PFSK-1 (cell line): ENCODE results near the gene REEP5.

Experiments
- FOXP2 ChIP-seq: optimal IDR thresholded peaks from 2 replicates; pipeline ENCODE3; 2011; ENCODE audit warnings: borderline replicate concordance, control low read depth, inconsistent platforms; ENCODE audit not compliant: insufficient read depth; ENCODE audit errors: extremely low read length, extremely low read depth
- POLR2AphosphoS5 ChIP-seq: IDR thresholded peaks from 2 replicates; pipeline ENCODE4 v1.6.1; 2012; ENCODE audit warnings: low read depth, mild to moderate bottlenecking, control low read depth, low read length, moderate library complexity
- SIN3A ChIP-seq: IDR thresholded peaks from 2 replicates; pipeline ENCODE4 v1.6.1; 2012; ENCODE audit warnings: mild to moderate bottlenecking, low read length, moderate library complexity, borderline replicate concordance; ENCODE audit not compliant: insufficient read depth
- TAF1 ChIP-seq: IDR thresholded peaks from 2 replicates; pipeline ENCODE4 v1.6.1; 2012; ENCODE audit warnings: low read length, control low read depth, borderline replicate concordance; ENCODE audit not compliant: insufficient read depth
- TF ChIP-seq, protein P1 (sequence below), 2 experiments: IDR thresholded peaks; 2 replicates each; pipeline versions ENCODE4 v1.6.1 to v1.8.0; 2011 to 2012; ENCODE audit warnings: low read depth in 2 of 2, low read length in 2 of 2, control low read depth in 1 of 2, inconsistent platforms in 1 of 2, mild to moderate bottlenecking in 1 of 2, moderate library complexity in 1 of 2; ENCODE audit not compliant: insufficient read depth in 1 of 2

DNA sequence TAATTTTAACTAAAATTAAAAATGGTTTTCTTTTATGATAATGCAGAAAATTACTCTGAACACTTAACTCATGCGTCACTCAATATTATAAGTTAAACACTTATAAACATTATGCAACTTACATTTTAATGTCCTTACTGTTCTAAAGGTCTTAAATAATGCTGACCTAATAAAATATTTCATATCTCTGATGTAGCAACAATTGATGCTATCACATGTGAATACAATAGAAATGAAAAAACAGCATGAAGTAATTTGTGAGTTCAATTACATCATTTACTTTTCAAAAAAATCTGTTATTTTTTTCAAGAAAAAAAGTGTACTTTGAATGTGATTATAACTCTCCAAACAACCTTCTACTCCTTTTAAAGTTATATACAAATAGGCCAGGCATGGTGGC lies 26.4 kb upstream of the REEP5 start:
- no peak for TF ChIP-seq POLR2AphosphoS5
- no peak for TF ChIP-seq TAF1
- TF ChIP-seq FOXP2, result no peak
- TF ChIP-seq SIN3A, result no peak
- TF ChIP-seq, protein P1, sequence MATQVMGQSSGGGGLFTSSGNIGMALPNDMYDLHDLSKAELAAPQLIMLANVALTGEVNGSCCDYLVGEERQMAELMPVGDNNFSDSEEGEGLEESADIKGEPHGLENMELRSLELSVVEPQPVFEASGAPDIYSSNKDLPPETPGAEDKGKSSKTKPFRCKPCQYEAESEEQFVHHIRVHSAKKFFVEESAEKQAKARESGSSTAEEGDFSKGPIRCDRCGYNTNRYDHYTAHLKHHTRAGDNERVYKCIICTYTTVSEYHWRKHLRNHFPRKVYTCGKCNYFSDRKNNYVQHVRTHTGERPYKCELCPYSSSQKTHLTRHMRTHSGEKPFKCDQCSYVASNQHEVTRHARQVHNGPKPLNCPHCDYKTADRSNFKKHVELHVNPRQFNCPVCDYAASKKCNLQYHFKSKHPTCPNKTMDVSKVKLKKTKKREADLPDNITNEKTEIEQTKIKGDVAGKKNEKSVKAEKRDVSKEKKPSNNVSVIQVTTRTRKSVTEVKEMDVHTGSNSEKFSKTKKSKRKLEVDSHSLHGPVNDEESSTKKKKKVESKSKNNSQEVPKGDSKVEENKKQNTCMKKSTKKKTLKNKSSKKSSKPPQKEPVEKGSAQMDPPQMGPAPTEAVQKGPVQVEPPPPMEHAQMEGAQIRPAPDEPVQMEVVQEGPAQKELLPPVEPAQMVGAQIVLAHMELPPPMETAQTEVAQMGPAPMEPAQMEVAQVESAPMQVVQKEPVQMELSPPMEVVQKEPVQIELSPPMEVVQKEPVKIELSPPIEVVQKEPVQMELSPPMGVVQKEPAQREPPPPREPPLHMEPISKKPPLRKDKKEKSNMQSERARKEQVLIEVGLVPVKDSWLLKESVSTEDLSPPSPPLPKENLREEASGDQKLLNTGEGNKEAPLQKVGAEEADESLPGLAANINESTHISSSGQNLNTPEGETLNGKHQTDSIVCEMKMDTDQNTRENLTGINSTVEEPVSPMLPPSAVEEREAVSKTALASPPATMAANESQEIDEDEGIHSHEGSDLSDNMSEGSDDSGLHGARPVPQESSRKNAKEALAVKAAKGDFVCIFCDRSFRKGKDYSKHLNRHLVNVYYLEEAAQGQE (IDR thresholded peaks at IDR 0.05; ENCODE audit: insufficient read depth in 1 of 2, low read depth in 2 of 2, low read length in 2 of 2), result no peak
